ENCODE results near the gene C10orf67. TPM values are rescaled to one million over a fixed set of nuclear protein-coding genes. Genes with fewer than 3 reads are reported as not detected.

Gene C10orf67
- total RNA-seq, 1 experiment from 2014 or later: 0.45 TPM

- CTCF ChIA-PET: no interaction called here
- no peak for TF ChIP-seq CTCF (IDR thresholded peaks at IDR 0.05; ENCODE audit: unreplicated experiment)
- Mint-ChIP-seq H3K27me3 (ENCODE audit: unreplicated experiment) (peaks cover 89% of the 10 kb centered on the region), H3K36me3 (ENCODE audit: insufficient read depth, unreplicated experiment) (no peaks in the 10 kb centered on the region), H3K4me1 (ENCODE audit: low read depth, unreplicated experiment) (no peaks in the 10 kb centered on the region), H3K9me3 (ENCODE audit: low read depth, unreplicated experiment) (no peaks in the 10 kb centered on the region), H3K27ac (ENCODE audit: unreplicated experiment) (no peak overlapping the region), H3K4me3 (ENCODE audit: low read depth, unreplicated experiment) (no peak overlapping the region)
- no peak for DNase-seq
- intact Hi-C loops (cut with micrococcal nuclease; ENCODE audit: unreplicated experiment): no loop called here
- no TSS peak for BruUV-seq (replicated peaks)
Measured at GRCh38 chr10:23198610-23198939, 146.0 kb downstream of the C10orf67 start.

GRCh38 chr10:23197416-23197861, 147.2 kb downstream of the C10orf67 start:
- CTCF ChIA-PET: no interaction called here
- Mint-ChIP-seq H3K27me3 (ENCODE audit: unreplicated experiment) (peaks cover 84% of the 10 kb centered on the region), H3K27ac (ENCODE audit: unreplicated experiment) (no peak overlapping the region), H3K4me1 (ENCODE audit: low read depth, unreplicated experiment) (no peaks in the 10 kb centered on the region), H3K4me3 (ENCODE audit: low read depth, unreplicated experiment) (no peak overlapping the region), H3K36me3 (ENCODE audit: insufficient read depth, unreplicated experiment) (no peaks in the 10 kb centered on the region), H3K9me3 (ENCODE audit: low read depth, unreplicated experiment) (no peaks in the 10 kb centered on the region)
- intact Hi-C loops (cut with micrococcal nuclease; ENCODE audit: unreplicated experiment): no loop called here
- TF ChIP-seq CTCF (IDR thresholded peaks at IDR 0.05; ENCODE audit: unreplicated experiment): no peak
- DNase-seq: no peak
- no TSS peak for BruUV-seq (replicated peaks)

GRCh38 chr10:23196915-23197314, 147.7 kb downstream of the C10orf67 start:
- Mint-ChIP-seq H3K4me3 (ENCODE audit: low read depth, unreplicated experiment) (no peak overlapping the region), H3K4me1 (ENCODE audit: low read depth, unreplicated experiment) (no peaks in the 10 kb centered on the region), H3K9me3 (ENCODE audit: low read depth, unreplicated experiment) (no peaks in the 10 kb centered on the region), H3K27ac (ENCODE audit: unreplicated experiment) (no peak overlapping the region), H3K36me3 (ENCODE audit: insufficient read depth, unreplicated experiment) (no peaks in the 10 kb centered on the region), H3K27me3 (ENCODE audit: unreplicated experiment) (peaks cover 79% of the 10 kb centered on the region)
- no peak for TF ChIP-seq CTCF (IDR thresholded peaks at IDR 0.05; ENCODE audit: unreplicated experiment)
- BruUV-seq (replicated peaks): no TSS peak
- intact Hi-C loops (cut with micrococcal nuclease; ENCODE audit: unreplicated experiment): no loop called here
- CTCF ChIA-PET: no interaction called here
- no peak for DNase-seq

GRCh38 chr10:23195846-23196600, 148.6 kb downstream of the C10orf67 start:
- CTCF ChIA-PET: no interaction called here
- no TSS peak for BruUV-seq (replicated peaks)
- Mint-ChIP-seq H3K27me3 (ENCODE audit: unreplicated experiment) (peaks cover 73% of the 10 kb centered on the region), H3K27ac (ENCODE audit: unreplicated experiment) (no peak overlapping the region), H3K4me1 (ENCODE audit: low read depth, unreplicated experiment) (no peaks in the 10 kb centered on the region), H3K9me3 (ENCODE audit: low read depth, unreplicated experiment) (no peaks in the 10 kb centered on the region), H3K36me3 (ENCODE audit: insufficient read depth, unreplicated experiment) (no peaks in the 10 kb centered on the region), H3K4me3 (ENCODE audit: low read depth, unreplicated experiment) (no peak overlapping the region)
- DNase-seq: no peak
- intact Hi-C loops (cut with micrococcal nuclease; ENCODE audit: unreplicated experiment): no loop called here
- no peak for TF ChIP-seq CTCF (IDR thresholded peaks at IDR 0.05; ENCODE audit: unreplicated experiment)

Measured in Calu3 (cell line).